C1 segment of cervical spinal cord (tissue), 14 donors: ENCODE measurements around the gene PARD3B.

Experiments used
- DNase-seq, 14 donors: peaks; one replicate each; lab custom pipeline; 2025; lab: John Stamatoyannopoulos, UW

The PARD3B gene

GRCh38 chr2:205561441-205561840 is 1016.2 kb downstream of the PARD3B start:
- DNase-seq: no peak

GRCh38 chr2:205563646-205564045 is 1018.4 kb downstream of the PARD3B start:
- DNase-seq: no peak

- DNase-seq: no peak
Measured at GRCh38 chr2:205564346-205565141, 1019.3 kb downstream of the PARD3B start.

- DNase-seq: no peak
Measured at GRCh38 chr2:205565142-205565522, 1019.9 kb downstream of the PARD3B start.

- no peak for DNase-seq
Measured at GRCh38 chr2:205566606-205567168, 1021.4 kb downstream of the PARD3B start.

GRCh38 chr2:205568620-205569019 is 1023.3 kb downstream of the PARD3B start:
- no peak for DNase-seq

GRCh38 chr2:205570648-205571047 is 1025.4 kb downstream of the PARD3B start:
- no peak for DNase-seq

GRCh38 chr2:205571360-205571959 is 1026.2 kb downstream of the PARD3B start:
- DNase-seq: no peak

- no peak for DNase-seq
Measured at GRCh38 chr2:205574001-205574400, 1028.7 kb downstream of the PARD3B start.

- DNase-seq: no peak
Measured at GRCh38 chr2:205579335-205579734, 1034.1 kb downstream of the PARD3B start.

GRCh38 chr2:205580212-205580987 is 1035.1 kb downstream of the PARD3B start:
- no peak for DNase-seq

GRCh38 chr2:205582366-205582765 is 1037.1 kb downstream of the PARD3B start:
- DNase-seq: no peak

- no peak for DNase-seq
Measured at GRCh38 chr2:205585449-205586383, 1040.4 kb downstream of the PARD3B start.

- DNase-seq: no peak
Measured at GRCh38 chr2:205586626-205587025, 1041.4 kb downstream of the PARD3B start.

- no peak for DNase-seq
Measured at GRCh38 chr2:205589479-205589878, 1044.2 kb downstream of the PARD3B start.

GRCh38 chr2:205590759-205591158 is 1045.5 kb downstream of the PARD3B start:
- DNase-seq: no peak

- DNase-seq: no peak
Measured at GRCh38 chr2:205593891-205594290, 1048.6 kb downstream of the PARD3B start.

GRCh38 chr2:205596581-205596980 is 1051.3 kb downstream of the PARD3B start:
- no peak for DNase-seq

GRCh38 chr2:205605638-205606304 is 1060.5 kb downstream of the PARD3B start:
- no peak for DNase-seq

GRCh38 chr2:205607146-205607545 is 1061.9 kb downstream of the PARD3B start:
- DNase-seq: no peak

GRCh38 chr2:205609113-205609512 is 1063.8 kb downstream of the PARD3B start:
- no peak for DNase-seq
